SK-N-SH treated with all-trans-retinoic acid at 6 μM for 48 hours (cell line): ENCODE results near the gene SMG9.

Experiments used
- ATAC-seq: fragments of 200-7000 bp; cut with Tn5 transposase; 3 replicates; pipeline ENCODE4 v1.9.1; 2020; ENCODE audit warnings: mild to moderate bottlenecking, moderate library complexity
- ARNTL ChIP-seq: fragments of 450-650 bp; formaldehyde crosslinking; IDR thresholded peaks from 2 replicates; pipeline ENCODE4 v1.5.0; 2020; ENCODE audit warnings: low read depth, mild to moderate bottlenecking, moderate library complexity, borderline replicate concordance
- BACH2 ChIP-seq: fragments of 250-450 bp; sonication (Bioruptor Pico); IDR thresholded peaks from 2 replicates; pipeline ENCODE4 v1.9.0; 2021; ENCODE audit warnings: mild to moderate bottlenecking, borderline replicate concordance
- ESRRG ChIP-seq: fragments of 250-450 bp; sonication (Bioruptor Pico); IDR thresholded peaks from 2 replicates; pipeline ENCODE4 v1.6.1; 2021; ENCODE audit warnings: mild to moderate bottlenecking
- GLIS3 ChIP-seq: fragments of 250-450 bp; sonication (Bioruptor Pico); IDR thresholded peaks from 2 replicates; pipeline ENCODE4 v1.5.0; 2020; ENCODE audit warnings: mild to moderate bottlenecking, moderate library complexity
- ISL1 ChIP-seq: fragments of 250-450 bp; sonication (Bioruptor Pico); IDR thresholded peaks from 2 replicates; pipeline ENCODE4 v2.1.2; 2022; ENCODE audit warnings: mild to moderate bottlenecking, moderate library complexity
- OSR1 ChIP-seq: fragments of 250-450 bp; sonication (Bioruptor Pico); IDR thresholded peaks from 2 replicates; pipeline ENCODE4 v1.8.0; 2022; ENCODE audit warnings: moderate library complexity, mild to moderate bottlenecking, inconsistent platforms
- PPARA ChIP-seq: fragments of 250-450 bp; sonication (Bioruptor Pico); IDR thresholded peaks from 2 replicates; pipeline ENCODE4 v1.5.0; 2020; ENCODE audit warnings: mild to moderate bottlenecking, borderline replicate concordance
- RARB ChIP-seq: fragments of 250-450 bp; sonication (Bioruptor Pico); IDR thresholded peaks from 2 replicates; pipeline ENCODE4 v1.8.0; 2021; ENCODE audit warnings: mild to moderate bottlenecking, moderate library complexity
- SNAI2 ChIP-seq: fragments of 250-450 bp; sonication (Bioruptor Pico); IDR thresholded peaks from 2 replicates; pipeline ENCODE4 v1.5.0; 2020; ENCODE audit warnings: mild to moderate bottlenecking, moderate library complexity
- TCF4 ChIP-seq: fragments of 250-450 bp; sonication (Bioruptor Pico); IDR thresholded peaks from 2 replicates; pipeline ENCODE4 v1.8.0; 2021; ENCODE audit warnings: mild to moderate bottlenecking, moderate library complexity, borderline replicate concordance
- TOX ChIP-seq: fragments of 250-450 bp; sonication (Bioruptor Pico); IDR thresholded peaks from 2 replicates; pipeline ENCODE4 v1.8.0; 2021; ENCODE audit warnings: mild to moderate bottlenecking, moderate library complexity, borderline replicate concordance
- ZC3H10 ChIP-seq: fragments of 250-450 bp; sonication (Bioruptor Pico); IDR thresholded peaks from 2 replicates; pipeline ENCODE4 v1.5.1; 2021; ENCODE audit warnings: mild to moderate bottlenecking, moderate library complexity
- ZFP3 ChIP-seq: fragments of 250-450 bp; sonication (Bioruptor Pico); IDR thresholded peaks from 2 replicates; pipeline ENCODE4 v1.5.0; 2020; ENCODE audit warnings: mild to moderate bottlenecking, moderate library complexity
- ZFP30 ChIP-seq: fragments of 450-650 bp; formaldehyde crosslinking; IDR thresholded peaks from 2 replicates; pipeline ENCODE4 v1.5.0; 2022; ENCODE audit warnings: mild to moderate bottlenecking, moderate library complexity
- ZNF565 ChIP-seq: fragments of 450-650 bp; formaldehyde crosslinking; conservative IDR thresholded peaks from 2 replicates; pipeline ENCODE4 v1.5.0; 2020; ENCODE audit warnings: low read depth, mild to moderate bottlenecking, moderate library complexity
- ZNF70 ChIP-seq: fragments of 450-650 bp; formaldehyde crosslinking; IDR thresholded peaks from 2 replicates; pipeline ENCODE4 v1.5.0; 2020; ENCODE audit warnings: mild to moderate bottlenecking, moderate library complexity
- ZNF8 ChIP-seq: fragments of 450-650 bp; formaldehyde crosslinking; IDR thresholded peaks from 2 replicates; pipeline ENCODE4 v1.5.0; 2020; ENCODE audit warnings: mild to moderate bottlenecking, moderate library complexity
- TF ChIP-seq, protein P1 (sequence below): fragments of 250-450 bp; sonication (Bioruptor Pico); IDR thresholded peaks from 2 replicates; pipeline ENCODE4 v1.5.1; 2020; ENCODE audit warnings: low read depth, mild to moderate bottlenecking, moderate library complexity
- TF ChIP-seq, protein P2 (sequence below): fragments of 250-450 bp; sonication (Bioruptor Pico); IDR thresholded peaks from 2 replicates; pipeline ENCODE4 v1.8.0; 2021; ENCODE audit warnings: low read depth, mild to moderate bottlenecking, moderate library complexity, borderline replicate concordance
- TF ChIP-seq, protein P3 (sequence below): fragments of 250-450 bp; sonication (Bioruptor Pico); IDR thresholded peaks from 2 replicates; pipeline ENCODE4 v1.5.0; 2020; ENCODE audit warnings: mild to moderate bottlenecking, moderate library complexity
- TF ChIP-seq, protein P4 (sequence below): fragments of 250-450 bp; sonication (Bioruptor Pico); IDR thresholded peaks from 2 replicates; pipeline ENCODE4 v1.5.1; 2021; ENCODE audit warnings: mild to moderate bottlenecking, moderate library complexity
- TF ChIP-seq, protein P5 (sequence below): fragments of 250-450 bp; sonication (Bioruptor Pico); IDR thresholded peaks from 2 replicates; pipeline ENCODE4 v1.8.0; 2020; ENCODE audit warnings: mild to moderate bottlenecking, moderate library complexity, borderline replicate concordance

The SMG9 gene

DNA sequence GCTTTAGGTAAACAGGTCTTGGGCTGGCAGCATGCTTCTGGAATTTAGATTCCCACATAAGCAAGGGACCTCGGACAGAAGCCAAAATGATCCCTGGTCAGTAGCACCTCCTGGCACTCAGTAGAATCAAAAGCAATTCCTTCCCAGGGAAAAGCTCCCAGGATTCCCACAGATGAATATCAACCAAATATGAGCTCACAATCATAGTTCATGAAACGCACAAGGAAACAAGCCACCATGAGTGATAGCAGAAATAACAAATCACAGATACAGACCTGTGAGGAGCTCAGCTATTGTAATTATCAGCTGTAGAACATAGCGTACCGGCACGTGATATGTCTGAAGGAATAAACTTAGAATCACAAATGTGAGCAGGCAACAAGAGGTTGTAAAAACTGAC is 63.0 kb downstream of the SMG9 start:
- TF ChIP-seq, protein P1, sequence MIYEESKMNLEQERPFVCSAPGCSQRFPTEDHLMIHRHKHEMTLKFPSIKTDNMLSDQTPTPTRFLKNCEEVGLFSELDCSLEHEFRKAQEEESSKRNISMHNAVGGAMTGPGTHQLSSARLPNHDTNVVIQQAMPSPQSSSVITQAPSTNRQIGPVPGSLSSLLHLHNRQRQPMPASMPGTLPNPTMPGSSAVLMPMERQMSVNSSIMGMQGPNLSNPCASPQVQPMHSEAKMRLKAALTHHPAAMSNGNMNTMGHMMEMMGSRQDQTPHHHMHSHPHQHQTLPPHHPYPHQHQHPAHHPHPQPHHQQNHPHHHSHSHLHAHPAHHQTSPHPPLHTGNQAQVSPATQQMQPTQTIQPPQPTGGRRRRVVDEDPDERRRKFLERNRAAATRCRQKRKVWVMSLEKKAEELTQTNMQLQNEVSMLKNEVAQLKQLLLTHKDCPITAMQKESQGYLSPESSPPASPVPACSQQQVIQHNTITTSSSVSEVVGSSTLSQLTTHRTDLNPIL: no peak
- TF ChIP-seq, protein P2, sequence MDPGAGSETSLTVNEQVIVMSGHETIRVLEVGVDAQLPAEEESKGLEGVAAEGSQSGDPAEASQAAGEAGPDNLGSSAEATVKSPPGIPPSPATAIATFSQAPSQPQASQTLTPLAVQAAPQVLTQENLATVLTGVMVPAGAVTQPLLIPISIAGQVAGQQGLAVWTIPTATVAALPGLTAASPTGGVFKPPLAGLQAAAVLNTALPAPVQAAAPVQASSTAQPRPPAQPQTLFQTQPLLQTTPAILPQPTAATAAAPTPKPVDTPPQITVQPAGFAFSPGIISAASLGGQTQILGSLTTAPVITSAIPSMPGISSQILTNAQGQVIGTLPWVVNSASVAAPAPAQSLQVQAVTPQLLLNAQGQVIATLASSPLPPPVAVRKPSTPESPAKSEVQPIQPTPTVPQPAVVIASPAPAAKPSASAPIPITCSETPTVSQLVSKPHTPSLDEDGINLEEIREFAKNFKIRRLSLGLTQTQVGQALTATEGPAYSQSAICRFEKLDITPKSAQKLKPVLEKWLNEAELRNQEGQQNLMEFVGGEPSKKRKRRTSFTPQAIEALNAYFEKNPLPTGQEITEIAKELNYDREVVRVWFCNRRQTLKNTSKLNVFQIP (CRISPR knock-in tag): no peak
- TF ChIP-seq ZFP30 (CRISPR knock-in tag) (no peak), OSR1 (CRISPR knock-in tag) (no peak), ZNF70 (CRISPR knock-in tag) (no peak), TCF4 (CRISPR knock-in tag) (no peak), ESRRG (CRISPR knock-in tag) (no peak), PPARA (CRISPR knock-in tag) (no peak), ZC3H10 (CRISPR knock-in tag) (no peak), BACH2 (no peak), ZFP3 (CRISPR knock-in tag) (no peak), GLIS3 (CRISPR knock-in tag) (no peak), SNAI2 (CRISPR knock-in tag) (no peak), TOX (CRISPR knock-in tag) (no peak)
- TF ChIP-seq, protein P3, sequence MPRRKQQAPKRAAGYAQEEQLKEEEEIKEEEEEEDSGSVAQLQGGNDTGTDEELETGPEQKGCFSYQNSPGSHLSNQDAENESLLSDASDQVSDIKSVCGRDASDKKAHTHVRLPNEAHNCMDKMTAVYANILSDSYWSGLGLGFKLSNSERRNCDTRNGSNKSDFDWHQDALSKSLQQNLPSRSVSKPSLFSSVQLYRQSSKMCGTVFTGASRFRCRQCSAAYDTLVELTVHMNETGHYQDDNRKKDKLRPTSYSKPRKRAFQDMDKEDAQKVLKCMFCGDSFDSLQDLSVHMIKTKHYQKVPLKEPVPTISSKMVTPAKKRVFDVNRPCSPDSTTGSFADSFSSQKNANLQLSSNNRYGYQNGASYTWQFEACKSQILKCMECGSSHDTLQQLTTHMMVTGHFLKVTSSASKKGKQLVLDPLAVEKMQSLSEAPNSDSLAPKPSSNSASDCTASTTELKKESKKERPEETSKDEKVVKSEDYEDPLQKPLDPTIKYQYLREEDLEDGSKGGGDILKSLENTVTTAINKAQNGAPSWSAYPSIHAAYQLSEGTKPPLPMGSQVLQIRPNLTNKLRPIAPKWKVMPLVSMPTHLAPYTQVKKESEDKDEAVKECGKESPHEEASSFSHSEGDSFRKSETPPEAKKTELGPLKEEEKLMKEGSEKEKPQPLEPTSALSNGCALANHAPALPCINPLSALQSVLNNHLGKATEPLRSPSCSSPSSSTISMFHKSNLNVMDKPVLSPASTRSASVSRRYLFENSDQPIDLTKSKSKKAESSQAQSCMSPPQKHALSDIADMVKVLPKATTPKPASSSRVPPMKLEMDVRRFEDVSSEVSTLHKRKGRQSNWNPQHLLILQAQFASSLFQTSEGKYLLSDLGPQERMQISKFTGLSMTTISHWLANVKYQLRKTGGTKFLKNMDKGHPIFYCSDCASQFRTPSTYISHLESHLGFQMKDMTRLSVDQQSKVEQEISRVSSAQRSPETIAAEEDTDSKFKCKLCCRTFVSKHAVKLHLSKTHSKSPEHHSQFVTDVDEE: no peak
- TF ChIP-seq, protein P4, sequence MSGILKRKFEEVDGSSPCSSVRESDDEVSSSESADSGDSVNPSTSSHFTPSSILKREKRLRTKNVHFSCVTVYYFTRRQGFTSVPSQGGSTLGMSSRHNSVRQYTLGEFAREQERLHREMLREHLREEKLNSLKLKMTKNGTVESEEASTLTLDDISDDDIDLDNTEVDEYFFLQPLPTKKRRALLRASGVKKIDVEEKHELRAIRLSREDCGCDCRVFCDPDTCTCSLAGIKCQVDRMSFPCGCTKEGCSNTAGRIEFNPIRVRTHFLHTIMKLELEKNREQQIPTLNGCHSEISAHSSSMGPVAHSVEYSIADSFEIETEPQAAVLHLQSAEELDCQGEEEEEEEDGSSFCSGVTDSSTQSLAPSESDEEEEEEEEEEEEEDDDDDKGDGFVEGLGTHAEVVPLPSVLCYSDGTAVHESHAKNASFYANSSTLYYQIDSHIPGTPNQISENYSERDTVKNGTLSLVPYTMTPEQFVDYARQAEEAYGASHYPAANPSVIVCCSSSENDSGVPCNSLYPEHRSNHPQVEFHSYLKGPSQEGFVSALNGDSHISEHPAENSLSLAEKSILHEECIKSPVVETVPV (CRISPR knock-in tag): no peak
- no peak for ATAC-seq

DNA sequence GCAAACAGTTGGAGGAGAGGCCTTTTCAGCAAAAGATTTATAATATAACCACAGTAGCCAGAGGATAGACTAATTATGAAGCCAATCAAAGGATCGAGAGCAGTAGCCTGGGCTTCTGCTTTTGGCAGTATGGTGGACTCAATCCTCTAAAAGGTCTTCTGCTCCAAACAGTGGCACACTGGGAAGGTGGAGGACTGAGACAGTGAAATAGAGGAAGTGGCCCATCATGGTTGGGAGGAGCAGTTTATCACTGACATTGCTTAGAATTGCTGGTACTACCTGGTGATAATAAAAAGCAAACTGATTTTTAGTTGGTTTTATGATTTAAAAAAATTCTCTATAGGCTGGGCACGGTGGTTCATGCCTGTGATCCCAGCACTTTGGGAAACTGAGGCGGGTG is 63.9 kb downstream of the SMG9 start:
- TF ChIP-seq OSR1 (CRISPR knock-in tag) (no peak), ARNTL (CRISPR knock-in tag) (no peak), ZFP30 (CRISPR knock-in tag) (no peak), TCF4 (CRISPR knock-in tag) (no peak), ZNF70 (CRISPR knock-in tag) (no peak), BACH2 (no peak)
- TF ChIP-seq, all 23 proteins: peak for 0

DNA sequence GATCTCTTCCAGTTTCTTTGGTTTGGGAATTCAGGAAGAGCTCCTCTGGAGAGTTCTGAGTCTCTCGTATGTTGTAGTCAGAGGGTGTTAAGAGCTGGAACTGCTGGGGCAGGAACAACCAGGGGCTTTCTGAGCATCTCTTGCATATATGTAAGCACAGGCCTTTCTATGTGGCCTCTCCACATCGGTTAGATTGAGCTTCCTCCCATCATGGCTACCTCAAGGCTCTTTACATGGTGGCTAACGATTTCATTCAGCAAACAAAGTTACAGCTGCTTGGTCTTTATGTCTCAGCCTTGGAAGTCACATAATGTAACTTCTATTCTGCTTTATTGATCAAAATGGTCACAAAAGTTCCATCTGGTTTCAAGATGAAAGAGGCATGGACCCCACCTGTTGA is 64.3 kb downstream of the SMG9 start:
- ATAC-seq: no peak
- no peak for TF ChIP-seq ZFP30 (CRISPR knock-in tag)
- no peak for TF ChIP-seq SNAI2 (CRISPR knock-in tag)
- TF ChIP-seq BACH2: no peak
- no peak for TF ChIP-seq ZFP3 (CRISPR knock-in tag)
- TF ChIP-seq RARB (CRISPR knock-in tag): no peak
- TF ChIP-seq, protein P4 (CRISPR knock-in tag): no peak
- no peak for TF ChIP-seq PPARA (CRISPR knock-in tag)
- no peak for TF ChIP-seq GLIS3 (CRISPR knock-in tag)
- TF ChIP-seq, protein P3: no peak
- TF ChIP-seq ZNF565 (CRISPR knock-in tag): no peak
- no peak for TF ChIP-seq ARNTL (CRISPR knock-in tag)
- TF ChIP-seq, protein P5, sequence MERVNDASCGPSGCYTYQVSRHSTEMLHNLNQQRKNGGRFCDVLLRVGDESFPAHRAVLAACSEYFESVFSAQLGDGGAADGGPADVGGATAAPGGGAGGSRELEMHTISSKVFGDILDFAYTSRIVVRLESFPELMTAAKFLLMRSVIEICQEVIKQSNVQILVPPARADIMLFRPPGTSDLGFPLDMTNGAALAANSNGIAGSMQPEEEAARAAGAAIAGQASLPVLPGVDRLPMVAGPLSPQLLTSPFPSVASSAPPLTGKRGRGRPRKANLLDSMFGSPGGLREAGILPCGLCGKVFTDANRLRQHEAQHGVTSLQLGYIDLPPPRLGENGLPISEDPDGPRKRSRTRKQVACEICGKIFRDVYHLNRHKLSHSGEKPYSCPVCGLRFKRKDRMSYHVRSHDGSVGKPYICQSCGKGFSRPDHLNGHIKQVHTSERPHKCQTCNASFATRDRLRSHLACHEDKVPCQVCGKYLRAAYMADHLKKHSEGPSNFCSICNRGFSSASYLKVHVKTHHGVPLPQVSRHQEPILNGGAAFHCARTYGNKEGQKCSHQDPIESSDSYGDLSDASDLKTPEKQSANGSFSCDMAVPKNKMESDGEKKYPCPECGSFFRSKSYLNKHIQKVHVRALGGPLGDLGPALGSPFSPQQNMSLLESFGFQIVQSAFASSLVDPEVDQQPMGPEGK (CRISPR knock-in tag): no peak
- TF ChIP-seq ZNF70 (CRISPR knock-in tag): no peak
- TF ChIP-seq, protein P1: no peak
- TF ChIP-seq TOX (CRISPR knock-in tag): no peak
- TF ChIP-seq ZNF8 (CRISPR knock-in tag): no peak
- TF ChIP-seq ISL1: no peak
- no peak for TF ChIP-seq OSR1 (CRISPR knock-in tag)

More for the DNA sequence above, 63.9 kb downstream of the SMG9 start:
- ATAC-seq: no peak
